ENCODE results near the gene CHMP6. TPM values are rescaled to one million over a fixed set of nuclear protein-coding genes. Genes with fewer than 3 reads are reported as not detected.

CHMP6 gene
- total RNA-seq, 4 donors from 2014 or later: 16.7 to 23.8 (median 22.1) TPM

DNA sequence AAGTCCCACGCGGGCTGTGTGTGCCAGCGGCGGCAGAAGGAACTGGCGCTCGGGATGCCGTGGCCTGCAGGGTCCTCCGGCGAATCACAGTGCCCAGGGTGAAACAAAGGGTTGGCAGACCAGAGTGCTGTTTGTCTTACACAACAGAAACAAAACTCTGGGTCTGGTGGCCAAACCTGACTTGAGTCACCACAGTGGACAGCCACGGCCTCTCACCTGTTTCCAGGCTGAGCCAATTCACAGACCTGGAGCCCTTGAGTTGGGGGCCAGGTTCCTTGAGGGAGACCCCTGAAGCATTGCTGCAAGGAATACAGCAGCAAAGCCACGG is 2.1 kb upstream of the CHMP6 start:
- Histone ChIP-seq H3K27me3 (no peaks in the 10 kb centered on the region), H3K9me3 (no peaks in the 10 kb centered on the region), H3K4me3 (peak overlapping the region in 3 of 4 donors; percentile 11 to 55 (median 36)), H3K36me3 (no peaks in the 10 kb centered on the region), H3K27ac (no peak overlapping the region), H3K4me1 (peaks cover 16 to 64% (median 32%) of the 10 kb centered on the region in 3 donors)
- intact Hi-C loops (cut with DNase I): loop anchor here (10.0 kb wide), 1 partner anchor 125 kb away; no protein-coding TSS in a partner anchor
- no peak for DNase-seq
- TF ChIP-seq, protein P1, sequence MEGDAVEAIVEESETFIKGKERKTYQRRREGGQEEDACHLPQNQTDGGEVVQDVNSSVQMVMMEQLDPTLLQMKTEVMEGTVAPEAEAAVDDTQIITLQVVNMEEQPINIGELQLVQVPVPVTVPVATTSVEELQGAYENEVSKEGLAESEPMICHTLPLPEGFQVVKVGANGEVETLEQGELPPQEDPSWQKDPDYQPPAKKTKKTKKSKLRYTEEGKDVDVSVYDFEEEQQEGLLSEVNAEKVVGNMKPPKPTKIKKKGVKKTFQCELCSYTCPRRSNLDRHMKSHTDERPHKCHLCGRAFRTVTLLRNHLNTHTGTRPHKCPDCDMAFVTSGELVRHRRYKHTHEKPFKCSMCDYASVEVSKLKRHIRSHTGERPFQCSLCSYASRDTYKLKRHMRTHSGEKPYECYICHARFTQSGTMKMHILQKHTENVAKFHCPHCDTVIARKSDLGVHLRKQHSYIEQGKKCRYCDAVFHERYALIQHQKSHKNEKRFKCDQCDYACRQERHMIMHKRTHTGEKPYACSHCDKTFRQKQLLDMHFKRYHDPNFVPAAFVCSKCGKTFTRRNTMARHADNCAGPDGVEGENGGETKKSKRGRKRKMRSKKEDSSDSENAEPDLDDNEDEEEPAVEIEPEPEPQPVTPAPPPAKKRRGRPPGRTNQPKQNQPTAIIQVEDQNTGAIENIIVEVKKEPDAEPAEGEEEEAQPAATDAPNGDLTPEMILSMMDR (IDR thresholded peaks at IDR 0.05): no peak
- TF ChIP-seq POLR2A (IDR thresholded peaks at IDR 0.05): no peak
- WGBS, 2 donors: 43 to 86% methylated on average over 1 to 9 of the region's 11 CpGs

DNA sequence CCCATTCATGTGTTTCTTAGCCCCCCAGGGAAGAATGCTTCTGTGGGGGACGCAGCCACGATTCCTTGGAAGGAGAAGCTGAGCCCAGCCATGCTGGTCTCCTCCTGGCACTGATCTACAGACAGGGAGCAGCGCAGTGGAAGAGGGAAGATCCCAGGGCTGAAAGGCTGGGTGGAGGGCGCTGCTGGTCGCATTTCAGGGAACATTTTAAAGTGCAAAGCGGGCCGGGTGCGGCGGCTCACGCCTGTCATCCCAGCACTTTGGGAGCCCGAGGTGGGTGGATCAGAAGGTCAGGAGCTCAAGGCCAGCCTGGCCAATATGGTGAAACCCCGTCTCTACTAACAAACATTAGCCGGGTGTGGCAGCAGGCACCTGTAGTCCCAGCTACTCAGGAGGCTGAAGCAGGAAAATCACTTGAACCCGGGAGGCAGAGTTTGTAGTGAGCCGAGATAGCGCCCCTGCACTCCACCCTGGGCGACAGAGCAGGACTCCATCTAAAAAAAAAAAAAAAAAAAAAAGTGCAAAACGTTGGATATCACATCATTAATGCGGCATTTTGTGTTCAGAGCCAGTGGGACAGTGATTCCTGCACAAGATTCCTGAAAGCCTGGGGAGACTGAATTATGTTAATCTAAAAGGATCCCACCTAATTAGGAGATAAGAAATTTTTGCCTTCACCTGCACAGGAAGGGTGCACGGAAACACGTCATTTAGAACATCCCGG is 558 bp upstream of the CHMP6 start:
- no peaks in the 10 kb centered on the region for H3K9me3 ChIP-seq
- peak overlapping the region in 3 of 4 donors; percentile 73 to 88 (median 85) for H3K27ac ChIP-seq
- WGBS, 2 donors: 29 to 34% methylated on average over 7 to 15 of the region's 22 CpGs
- TF ChIP-seq, protein P1 (IDR thresholded peaks at IDR 0.05): no peak
- TF ChIP-seq POLR2A (IDR thresholded peaks at IDR 0.05): no peak
- no peak for DNase-seq
- H3K4me1 ChIP-seq: peaks cover 16 to 64% (median 32%) of the 10 kb centered on the region in 3 donors
- H3K36me3 ChIP-seq: peaks cover 10 to 15% (median 11%) of the 10 kb centered on the region in 3 donors
- intact Hi-C loops (cut with DNase I): loop anchor here (10.0 kb wide), 1 partner anchor 114 kb away; no protein-coding TSS in a partner anchor
- no peaks in the 10 kb centered on the region for H3K27me3 ChIP-seq
- peak overlapping the region; percentile 74 to 100 (median 94) for H3K4me3 ChIP-seq

DNA sequence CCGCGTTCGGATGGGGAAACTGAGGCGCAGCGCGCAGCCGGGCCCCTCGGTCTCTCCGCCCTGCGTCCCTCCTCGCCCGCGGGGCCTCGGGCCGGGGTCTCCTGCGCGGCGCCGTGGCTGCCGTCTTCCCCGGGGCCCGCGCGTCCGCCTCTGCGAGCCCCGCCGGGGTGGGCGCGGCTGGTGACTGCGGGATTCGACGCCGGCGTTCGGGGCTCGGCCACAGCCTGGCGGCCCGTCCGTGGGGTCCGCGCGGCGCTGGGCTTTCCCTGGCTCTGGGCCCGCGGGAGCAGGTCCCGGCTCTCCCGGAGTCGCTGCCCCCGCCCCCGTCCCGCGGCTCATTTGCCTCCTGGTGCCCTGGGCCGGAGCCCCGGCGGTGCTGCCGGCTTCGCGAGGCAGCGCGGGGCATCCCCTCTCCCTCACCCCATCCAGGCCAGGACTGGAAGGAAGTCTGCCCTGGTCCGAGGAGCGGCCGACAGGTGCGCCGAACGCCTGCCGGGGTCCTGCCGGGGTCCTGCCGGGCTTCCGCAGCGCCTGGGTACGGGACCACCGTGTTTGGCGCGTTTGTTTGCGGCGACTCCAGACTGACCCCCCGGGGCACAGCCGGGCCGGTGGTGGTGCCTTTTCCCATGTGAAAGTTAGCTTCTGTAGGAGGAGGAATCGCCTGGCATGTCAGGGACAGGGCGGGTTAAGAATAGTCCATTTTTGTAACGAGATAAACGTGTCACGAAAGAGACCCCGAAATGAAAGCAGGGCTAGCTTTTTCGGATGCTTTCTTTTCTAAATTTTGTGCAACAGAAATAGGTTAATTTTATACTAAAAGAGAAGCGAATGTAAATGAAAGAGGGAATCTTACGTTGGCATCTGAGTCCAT is 671 bp downstream of the CHMP6 start:
- 9 to 21% methylated on average over 9 of the region's 90 CpGs for WGBS, 2 donors
- Histone ChIP-seq H3K36me3 (peaks cover 18 to 27% (median 20%) of the 10 kb centered on the region in 3 donors), H3K4me3 (peak overlapping the region; percentile 74 to 100 (median 94)), H3K4me1 (peaks cover 16 to 58% (median 32%) of the 10 kb centered on the region in 3 donors), H3K9me3 (no peaks in the 10 kb centered on the region), H3K27ac (peak overlapping the region; percentile 64 to 88 (median 79)), H3K27me3 (no peaks in the 10 kb centered on the region)
- DNase-seq: no peak
- TF ChIP-seq, protein P1 (IDR thresholded peaks at IDR 0.05): no peak
- TF ChIP-seq POLR2A (IDR thresholded peaks at IDR 0.05): no peak
- intact Hi-C loops (cut with DNase I): loop anchor here (10.0 kb wide), 1 partner anchor 112 kb away; no protein-coding TSS in a partner anchor

DNA sequence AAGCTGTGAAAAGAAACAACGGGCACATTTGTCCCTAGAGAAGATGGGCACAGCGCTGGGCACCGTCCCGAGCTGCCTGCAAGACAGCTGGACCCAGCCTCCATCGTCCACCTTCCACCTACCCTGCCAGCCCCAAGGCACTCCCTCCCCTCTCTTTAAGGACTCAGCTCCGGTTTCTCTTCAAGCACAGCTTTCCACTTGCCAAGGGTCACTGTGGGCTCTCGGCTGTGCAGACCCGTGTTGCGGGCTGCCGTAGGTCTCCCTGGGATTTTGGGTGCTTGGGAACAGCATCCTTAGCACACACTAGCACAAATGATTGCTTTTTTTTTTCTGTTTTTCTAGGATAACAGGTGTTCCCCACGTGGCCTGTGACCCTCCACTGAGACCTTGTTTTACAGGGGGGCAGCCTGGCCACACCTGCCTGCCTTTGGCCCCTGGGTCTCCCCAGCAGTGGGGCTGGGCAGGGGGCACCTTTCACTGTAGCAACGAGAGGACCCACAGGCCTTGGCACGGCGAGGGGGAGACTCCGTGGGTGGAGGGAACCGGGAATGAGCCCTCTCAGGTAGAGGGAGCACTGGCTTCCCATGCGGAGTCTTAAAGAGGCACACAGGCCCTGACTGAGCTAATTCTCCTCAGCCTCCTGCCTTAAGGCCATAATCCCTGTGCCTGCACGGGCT is 1.4 kb downstream of the CHMP6 start:
- Histone ChIP-seq H3K4me3 (peak overlapping the region; percentile 74 to 100 (median 94)), H3K27me3 (no peaks in the 10 kb centered on the region), H3K27ac (no peak overlapping the region), H3K4me1 (peaks cover 16 to 50% (median 32%) of the 10 kb centered on the region in 3 donors), H3K9me3 (no peaks in the 10 kb centered on the region), H3K36me3 (peaks cover 26 to 35% (median 27%) of the 10 kb centered on the region in 3 donors)
- TF ChIP-seq POLR2A (IDR thresholded peaks at IDR 0.05): no peak
- TF ChIP-seq, protein P1 (IDR thresholded peaks at IDR 0.05): no peak
- DNase-seq: no peak
- intact Hi-C loops (cut with DNase I): loop anchor here (10.0 kb wide), 1 partner anchor 112 kb away; no protein-coding TSS in a partner anchor
- WGBS, 2 donors: 20 to 27% methylated on average over 11 to 13 of the region's 18 CpGs

All from esophagus squamous epithelium (tissue), 5 donors.